HG03060 (cell line): ENCODE data around the gene PRR16.

Experiments used
- ATAC-seq: cut with Tn5 transposase; IDR thresholded peaks from one replicate; pipeline ENCODE4 v1.9.1; 2021; ENCODE audit warnings: low read depth, moderate number of reproducible peaks; ENCODE audit not compliant: unreplicated experiment

PRR16 gene

DNA sequence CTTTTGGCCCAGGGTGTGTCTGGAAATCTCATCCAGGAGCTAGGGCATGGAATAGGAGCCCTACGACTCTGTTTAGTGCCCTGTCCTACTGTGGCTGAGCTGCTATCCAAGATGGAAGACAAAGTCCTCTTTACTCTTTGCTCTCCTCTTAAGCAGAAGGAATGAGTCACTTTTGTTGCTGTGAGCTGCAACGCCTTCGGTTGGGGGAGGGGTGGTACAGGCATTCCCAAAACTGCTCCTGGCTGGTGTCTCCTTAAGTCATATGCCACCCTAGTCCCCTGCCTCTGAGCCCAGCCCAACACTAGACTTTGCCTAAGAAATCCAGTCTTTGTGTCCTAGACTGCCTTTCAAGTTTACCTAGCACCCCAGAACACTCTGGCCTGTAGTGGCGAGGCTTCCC is 99.9 kb downstream of the PRR16 start:
- no peak for ATAC-seq

GRCh38 chr5:120567066-120567465 is 103.0 kb downstream of the PRR16 start:
- no peak for ATAC-seq

DNA sequence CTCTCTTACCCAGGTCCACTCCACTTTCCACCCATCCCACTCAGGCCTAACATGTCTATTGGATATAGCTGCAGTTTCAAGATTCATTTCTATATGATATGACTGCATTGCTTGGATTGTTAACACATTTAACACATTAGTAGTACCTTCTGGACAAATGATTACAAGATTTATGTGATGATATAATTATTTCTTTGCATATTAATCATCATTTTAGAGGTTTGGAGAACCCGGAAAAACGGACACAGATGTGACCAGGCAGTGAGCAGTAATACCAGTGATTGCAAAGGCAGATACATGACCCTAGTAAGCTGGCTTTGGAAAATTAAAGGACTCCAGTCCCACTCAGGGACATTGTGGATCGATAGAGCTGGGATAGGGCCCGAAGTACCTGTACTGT is 103.8 kb downstream of the PRR16 start:
- no peak for ATAC-seq

DNA sequence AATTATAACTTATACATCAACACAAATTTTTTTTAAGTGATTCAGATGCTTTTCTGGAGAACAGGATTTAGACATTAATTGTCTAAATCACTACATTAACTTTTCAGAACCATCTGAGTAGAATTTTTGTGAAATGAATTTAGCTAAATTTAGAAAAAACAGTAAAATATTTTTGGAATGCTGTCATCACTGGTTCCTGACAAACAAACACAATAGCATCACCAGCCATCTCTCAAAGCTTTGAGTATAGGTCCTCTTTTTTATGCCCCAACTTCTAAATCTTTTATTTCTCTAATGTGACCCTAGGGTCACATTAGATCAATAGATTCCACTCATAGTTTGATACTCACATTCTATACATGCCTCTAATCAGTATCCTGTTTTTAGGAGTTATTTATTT is 104.6 kb downstream of the PRR16 start:
- no peak for ATAC-seq

DNA sequence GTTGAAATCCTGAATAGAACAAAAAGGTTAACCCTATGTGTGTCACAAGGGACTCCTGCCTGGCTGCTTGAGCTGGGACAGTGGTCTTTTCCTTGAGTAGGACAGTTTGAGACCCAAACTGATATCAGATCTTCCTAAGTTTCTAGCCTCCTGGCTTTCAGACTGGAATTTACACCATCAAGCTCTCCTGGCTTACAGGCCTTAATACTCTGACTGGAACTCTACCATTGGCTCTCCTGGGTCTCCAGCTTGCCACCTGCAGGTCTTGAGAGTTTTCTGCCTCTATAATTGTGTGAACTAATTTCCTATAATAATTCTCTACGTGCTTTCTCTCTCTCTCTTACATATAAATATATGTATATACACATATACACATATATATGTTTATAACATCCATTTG is 112.5 kb downstream of the PRR16 start:
- ATAC-seq = no peak

DNA sequence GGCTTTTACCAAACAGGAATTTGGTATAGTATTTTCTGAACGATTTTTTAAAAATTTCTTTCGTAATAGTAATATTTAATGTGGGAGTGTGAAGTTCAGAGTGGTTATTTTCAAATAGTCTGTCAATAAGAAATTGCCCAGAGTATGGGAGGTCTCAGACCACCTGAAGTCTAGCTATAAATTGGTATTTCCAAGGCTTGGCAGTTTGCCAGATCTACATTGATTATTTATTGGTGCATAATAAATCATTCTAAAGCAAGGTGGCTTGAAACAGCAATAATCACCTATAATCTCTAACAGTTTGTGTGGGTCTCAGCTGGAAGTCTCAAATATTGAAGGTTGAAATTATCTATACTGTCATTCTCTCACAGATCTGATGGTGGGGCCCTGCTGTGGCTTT is 118.5 kb downstream of the PRR16 start:
- ATAC-seq = no peak

DNA sequence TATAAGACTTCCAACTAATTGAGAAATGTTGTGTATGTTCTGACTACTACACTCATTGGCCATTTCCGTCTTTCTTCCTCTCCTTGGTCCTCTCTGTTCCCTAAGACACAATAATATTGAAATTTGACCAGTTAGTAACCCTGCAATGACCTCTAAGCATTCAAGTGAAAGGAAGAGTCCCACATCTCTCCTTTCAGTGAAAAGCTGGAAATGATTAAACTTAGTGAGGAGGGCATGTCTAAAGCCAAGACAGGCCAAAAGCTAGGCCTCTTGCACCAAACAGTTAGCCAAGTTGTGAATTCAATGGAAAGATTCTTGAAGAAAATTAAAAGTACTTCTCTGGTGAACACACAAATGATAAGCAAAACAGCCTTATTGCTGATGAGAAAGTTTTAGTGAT is 122.5 kb downstream of the PRR16 start:
- ATAC-seq = no peak

- no peak for ATAC-seq
Observed at GRCh38 chr5:120591911-120592310, 127.8 kb downstream of the PRR16 start.

DNA sequence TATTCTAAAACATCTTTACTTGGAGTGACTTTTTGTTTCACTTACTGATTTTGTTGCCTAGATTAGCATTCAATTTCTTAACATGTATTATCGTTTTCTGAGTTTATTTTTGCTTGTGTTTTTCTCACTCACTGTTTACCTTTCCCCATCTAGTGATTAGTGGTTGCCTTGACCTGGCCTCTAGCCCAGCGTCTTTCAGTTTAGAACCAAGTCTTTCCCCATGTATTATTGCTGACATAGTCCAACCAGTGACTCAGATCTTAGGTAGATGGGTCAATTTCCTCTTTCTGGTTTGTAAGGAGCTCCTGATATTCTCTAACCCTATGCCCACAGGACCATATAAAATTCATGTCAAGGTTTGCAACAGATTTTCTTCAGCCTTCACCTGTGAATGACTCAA is 135.5 kb downstream of the PRR16 start:
- no peak for ATAC-seq

GRCh38 chr5:120600639-120601038 is 136.5 kb downstream of the PRR16 start:
- no peak for ATAC-seq

GRCh38 chr5:120602033-120602432 is 137.9 kb downstream of the PRR16 start:
- no peak for ATAC-seq

GRCh38 chr5:120604884-120605283 is 140.8 kb downstream of the PRR16 start:
- ATAC-seq = no peak

DNA sequence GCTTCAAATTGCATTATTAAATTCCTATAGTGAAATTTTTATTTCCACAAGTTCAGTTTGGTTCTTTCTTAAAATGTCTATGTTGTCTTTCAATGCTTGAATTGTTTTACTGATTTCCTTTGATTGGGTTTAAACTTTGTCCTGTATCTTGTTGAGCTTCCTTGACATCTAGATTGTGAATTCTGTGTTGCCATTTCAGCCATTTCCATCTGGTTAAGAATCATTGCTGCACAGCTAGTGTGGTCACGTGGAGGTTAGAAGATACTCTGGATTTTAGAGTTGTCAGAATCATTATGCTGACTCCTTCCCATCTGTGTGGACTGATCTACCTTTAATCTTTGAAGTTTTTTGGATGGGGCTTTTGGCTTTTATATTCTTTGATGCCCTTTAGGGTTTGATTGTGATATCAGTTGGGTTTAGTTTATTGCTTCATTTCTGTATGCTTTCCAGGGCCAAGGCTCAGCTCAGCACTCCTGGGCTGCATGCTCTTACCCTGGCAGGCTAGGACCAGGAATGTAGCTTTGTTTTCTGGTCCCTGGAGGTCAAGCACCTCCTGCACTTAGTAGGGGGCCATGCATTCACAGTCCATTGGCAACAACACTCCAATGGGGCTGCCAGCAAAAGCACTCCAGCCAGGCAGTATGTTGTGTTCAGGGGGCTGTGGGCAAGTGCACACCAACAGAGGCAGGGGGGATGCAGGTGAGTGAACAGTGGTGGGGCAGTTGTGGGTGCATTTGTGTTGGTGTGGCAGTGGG is 141.4 kb downstream of the PRR16 start:
- ATAC-seq = no peak

- ATAC-seq = no peak
Observed at GRCh38 chr5:120609570-120609969, 145.5 kb downstream of the PRR16 start.

DNA sequence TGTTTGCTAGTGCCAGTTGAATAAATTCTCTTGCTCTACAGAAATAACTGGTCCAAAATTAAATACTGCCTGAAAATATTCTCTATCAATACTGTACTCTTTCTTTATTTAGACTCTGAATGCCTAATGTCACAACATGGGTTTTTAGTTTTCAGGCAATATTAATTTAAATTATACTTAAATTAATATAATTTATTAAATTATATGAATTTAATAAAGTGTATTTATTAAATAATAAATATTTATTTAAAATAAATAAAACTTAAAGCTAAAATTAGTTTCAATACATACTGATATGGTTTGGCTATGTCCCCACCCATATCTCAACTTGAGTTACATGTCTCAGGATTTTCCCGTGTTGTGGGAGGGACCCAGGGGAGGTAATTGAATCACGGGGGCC is 146.0 kb downstream of the PRR16 start:
- ATAC-seq = no peak

GRCh38 chr5:120613729-120614128 is 149.6 kb downstream of the PRR16 start:
- no peak for ATAC-seq

DNA sequence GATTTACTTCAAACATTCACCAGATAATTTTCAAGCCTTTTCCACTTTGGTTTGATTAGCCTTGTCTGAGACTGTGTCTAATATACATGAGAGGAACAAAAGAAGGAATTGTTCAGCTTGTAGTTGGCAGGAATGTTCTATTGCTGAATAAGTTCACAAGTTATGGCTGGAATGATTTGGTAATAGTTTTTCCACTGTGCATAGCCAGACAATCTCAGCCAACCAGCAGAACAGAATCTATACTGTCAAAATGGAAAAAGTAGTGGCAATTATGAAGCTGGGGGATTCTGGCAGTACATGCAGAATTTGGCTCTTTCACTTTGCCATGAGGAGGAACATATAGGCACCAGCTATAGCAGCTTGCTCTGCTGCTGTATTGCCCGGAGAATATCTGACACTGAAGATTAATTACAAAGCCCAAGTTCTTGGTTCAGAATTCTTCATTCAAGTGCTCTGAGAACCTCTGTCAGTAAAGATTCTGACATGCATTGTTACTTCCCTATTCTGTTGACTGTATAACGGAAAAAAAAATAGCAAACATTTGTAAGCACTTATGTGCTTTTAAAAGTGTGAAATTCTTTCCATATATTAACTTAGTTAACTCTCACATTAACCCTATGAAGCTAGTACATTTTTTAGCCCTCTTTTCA is 150.6 kb downstream of the PRR16 start:
- ATAC-seq = no peak

DNA sequence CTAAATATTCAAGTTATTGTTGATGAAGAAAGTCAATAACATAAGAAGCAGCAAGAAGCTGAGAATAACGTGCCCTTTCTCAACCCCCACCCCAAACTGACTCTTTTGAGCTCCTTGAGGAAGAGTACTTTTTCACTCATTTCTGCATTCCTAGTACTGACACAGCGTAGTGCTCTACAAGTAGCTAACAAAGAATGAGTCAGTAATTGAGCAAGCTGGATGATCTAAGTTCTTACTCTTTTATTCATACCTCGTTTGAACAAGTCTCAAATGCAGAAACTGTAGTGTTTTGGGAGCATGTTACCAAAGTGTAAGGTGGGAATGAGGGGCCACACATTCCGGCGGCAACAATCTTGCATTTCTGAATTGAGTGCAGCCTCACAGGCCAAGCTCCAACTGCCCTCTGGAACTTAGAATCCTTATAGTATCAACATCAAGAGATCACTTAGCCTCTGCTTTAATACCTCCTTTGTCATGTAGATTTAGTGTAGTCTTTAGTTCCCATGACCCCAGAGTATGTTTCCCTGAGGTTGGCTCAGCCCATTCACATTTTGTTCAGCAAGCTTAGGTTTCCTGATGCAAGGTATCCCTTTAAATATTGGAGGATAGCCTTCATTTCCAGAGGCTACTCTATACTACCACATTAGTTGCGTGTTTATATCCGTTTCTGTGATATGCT is 152.0 kb downstream of the PRR16 start:
- ATAC-seq = no peak

- no peak for ATAC-seq
Observed at GRCh38 chr5:120621339-120621738, 157.2 kb downstream of the PRR16 start.

GRCh38 chr5:120624021-120624563 is 160.0 kb downstream of the PRR16 start:
- no peak for ATAC-seq

- no peak for ATAC-seq
Observed at GRCh38 chr5:120628156-120628555, 164.1 kb downstream of the PRR16 start.
